Measurements from ENCODE around the gene TDRD7.
"Not testable (repeated sequence)": the region's sequence is repeated elsewhere in the genome, so short reads cannot be mapped to it uniquely, and the experiment has no call there.

TDRD7 gene

DNA sequence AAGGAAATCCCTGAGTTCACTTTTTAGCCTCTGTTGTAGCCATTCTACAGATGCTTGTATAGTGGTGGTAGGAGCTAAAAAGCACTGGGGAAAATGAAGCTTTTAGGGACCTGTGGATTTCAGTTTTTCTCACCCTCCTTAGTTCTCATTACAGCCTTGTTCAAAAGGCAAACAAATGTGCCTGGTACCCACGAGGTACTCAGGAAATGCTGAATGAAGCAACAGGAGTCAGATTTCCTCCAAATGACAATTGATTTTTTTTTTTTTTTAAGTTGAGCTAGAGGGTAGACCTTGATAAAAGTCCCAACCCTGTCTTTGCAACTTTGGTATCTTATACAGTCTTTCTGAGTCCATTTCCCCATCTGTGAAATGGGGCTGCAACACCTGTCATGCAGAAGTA lies 68.3 kb downstream of the TDRD7 start:
- FAIRE-seq: no peak

DNA sequence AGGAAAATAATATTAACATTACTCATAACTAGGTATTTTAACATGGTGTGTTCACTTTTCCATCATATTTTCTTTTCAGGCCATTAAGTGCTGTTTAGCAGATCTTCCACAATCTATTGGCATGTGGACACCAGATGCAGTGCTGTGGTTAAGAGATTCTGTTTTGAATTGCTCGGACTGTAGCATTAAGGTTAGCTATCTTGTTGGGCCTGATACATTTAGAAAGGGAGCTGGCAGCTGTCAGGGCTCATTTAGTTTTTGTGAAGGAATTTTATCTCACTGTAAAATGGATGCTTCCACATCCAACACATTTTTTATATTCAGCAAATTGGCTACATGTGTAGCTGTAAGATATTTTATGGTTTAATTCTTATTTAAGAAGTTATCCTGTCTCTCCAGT lies 68.9 kb downstream of the TDRD7 start:
- FAIRE-seq: peak; percentile 26

DNA sequence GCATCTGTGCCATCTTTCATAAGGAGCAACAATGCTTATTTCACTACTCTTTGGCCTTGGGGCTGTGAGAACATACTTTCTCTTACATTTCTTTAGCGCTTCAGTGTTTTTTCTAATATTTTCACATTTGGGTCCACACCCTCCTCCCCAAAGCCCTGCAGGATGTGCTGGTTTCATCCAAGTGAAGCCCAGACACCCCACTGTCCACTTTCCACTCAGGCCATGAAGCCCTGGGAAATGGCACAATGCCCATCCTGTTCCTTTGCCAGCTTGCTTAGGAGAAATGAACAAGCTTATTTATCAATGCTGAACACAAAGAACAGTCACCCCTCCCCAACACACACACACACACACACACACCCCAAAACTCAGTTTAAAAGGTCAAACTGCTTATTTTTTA lies 72.2 kb downstream of the TDRD7 start:
- FAIRE-seq: no peak

DNA sequence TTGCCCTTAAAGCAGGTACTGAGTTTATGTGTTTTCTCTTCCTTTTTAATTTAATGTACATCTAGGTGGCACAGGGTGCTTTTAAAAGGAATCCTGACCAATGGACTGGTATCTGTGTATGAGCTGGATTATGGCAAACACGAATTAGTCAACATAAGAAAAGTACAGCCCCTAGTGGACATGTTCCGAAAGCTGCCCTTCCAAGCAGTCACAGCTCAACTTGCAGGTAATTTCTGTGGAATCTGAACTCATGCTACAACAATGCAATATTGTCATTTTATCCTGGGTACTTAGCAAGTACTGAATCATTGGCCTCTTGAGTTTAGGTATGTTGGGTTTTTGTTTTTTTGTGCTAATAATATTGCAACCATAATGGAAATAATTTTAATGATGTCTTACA lies 75.2 kb downstream of the TDRD7 start:
- no peak for FAIRE-seq

DNA sequence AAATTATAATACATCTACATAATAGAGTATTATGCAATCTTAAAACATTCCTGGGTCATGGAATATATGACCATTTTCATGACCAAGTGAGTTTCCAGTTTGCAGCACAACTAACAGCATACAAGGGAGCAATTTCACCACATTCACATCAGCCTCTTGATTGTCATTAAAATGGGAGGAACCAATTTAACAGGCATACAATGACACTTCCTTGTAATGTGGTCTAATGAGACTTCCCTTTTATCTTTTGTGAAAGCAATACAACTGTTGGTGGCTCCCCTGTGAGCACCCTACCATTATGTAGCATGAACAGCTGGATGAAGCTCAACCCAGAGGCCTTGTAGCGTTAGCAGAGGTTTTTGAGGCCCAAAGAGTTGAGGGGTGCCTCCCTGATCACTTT lies 76.0 kb downstream of the TDRD7 start:
- FAIRE-seq: no peak

DNA sequence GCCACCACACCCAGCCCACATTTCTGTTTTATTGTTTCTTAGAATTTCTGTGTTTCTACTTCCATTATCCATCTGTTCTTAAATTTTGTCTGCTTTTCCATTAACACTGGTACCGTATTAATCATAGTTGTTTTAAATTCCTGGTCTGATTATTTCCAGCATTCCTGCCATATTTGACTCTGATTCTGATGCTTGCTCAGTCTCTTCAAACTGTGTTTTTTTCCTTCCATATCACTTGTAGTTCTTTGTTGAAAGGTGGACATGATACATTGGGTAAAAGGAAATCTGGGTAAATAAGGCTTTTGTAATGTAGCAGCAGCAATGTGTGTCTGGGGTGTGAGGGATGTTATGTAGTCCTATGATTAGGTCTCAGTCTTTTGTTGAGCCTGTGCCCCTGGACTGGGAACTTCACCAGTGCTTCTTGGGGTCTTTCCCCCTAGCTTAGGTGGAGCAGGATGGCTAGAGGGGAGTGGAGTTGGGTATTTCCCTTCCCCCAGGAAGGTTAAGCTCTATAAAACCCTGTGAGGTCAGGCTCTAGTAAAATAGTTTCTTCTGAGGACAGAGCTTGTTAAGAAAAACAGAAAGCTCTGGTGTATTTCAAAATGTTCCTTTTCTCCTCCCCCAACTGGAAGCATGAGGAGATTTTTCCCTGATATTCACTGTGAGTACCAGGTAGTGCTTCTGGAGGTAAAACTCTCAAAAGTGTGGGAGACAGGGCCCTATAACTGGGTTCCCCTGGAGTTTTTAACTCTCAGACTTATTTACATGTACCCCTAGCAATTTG lies 79.5 kb downstream of the TDRD7 start:
- FAIRE-seq: no peak

DNA sequence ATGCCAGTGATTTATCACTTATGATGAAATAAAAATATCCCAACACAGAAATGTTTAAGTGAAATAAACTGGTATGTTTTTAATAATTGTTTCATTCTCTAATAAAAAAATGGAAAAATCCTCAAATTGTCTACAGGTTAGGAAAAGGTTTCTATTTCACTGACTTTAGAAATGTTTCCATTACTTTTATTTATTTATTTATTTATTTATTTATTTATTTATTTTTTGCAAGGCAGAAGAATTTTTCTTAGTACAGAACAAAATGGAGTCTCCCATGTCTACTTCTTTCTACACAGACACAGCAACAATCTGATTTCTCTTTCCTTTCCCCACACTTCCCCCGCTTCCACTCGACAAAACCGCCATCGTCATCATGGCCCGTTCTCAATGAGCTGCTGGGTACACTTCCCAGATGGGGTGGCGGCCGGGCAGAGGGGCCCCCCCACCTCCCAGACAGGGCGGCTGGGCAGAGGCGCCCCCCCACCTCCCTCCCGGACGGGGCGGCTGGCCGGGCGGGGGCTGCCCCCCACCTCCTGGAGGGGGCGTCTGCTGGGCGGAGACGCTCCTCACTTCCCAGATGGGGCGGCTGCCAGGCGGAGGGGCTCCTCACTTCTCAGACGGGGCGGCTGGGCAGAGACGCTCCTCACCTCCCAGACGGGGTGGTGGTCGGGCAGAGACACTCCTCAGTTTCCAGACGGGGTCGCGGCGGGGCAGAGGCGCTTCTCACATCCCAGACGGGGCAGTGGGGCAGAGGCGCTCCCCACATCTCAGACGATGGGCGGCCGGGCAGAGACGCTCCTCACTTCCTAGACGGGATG lies 85.9 kb downstream of the TDRD7 start:
- FAIRE-seq: not testable (repeated sequence)

DNA sequence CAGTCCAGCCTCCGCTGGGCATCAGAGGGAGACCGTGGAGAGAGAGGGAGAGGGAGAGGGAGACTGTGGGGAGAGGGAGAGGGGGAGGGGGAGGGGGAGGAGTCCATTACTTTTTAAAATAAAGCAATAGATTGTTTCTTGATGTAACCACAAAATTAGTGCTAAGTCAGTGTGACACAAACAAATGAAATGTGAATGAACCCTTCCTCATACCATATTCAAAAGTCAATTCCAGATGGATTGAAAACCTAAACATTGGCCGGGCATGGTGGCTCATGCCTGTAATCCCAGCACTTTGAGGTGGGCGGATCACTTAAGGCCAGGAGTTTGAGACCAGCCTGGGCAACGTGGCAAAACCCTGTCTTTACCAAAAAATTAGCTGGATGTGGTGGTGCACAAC lies 87.0 kb downstream of the TDRD7 start:
- FAIRE-seq: not testable (repeated sequence)

DNA sequence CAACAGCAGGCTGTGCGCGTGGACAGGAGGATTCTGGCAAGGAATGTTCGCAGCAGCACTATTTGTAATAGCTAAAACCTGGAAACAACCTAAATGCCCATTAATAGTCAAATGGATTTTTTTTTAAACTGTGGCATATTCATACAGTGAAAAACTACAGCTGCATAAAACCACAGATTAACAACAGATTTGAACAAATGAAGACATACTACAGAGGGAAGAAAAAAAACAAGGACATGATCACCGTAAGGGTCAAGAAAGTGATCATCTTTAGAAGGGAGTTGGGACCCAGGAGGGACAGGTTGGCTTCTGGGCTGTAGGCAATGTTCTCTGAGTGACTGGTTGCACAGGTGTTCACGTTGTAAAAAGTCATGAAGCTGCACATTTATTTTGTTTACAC lies 88.4 kb downstream of the TDRD7 start:
- no peak for FAIRE-seq

DNA sequence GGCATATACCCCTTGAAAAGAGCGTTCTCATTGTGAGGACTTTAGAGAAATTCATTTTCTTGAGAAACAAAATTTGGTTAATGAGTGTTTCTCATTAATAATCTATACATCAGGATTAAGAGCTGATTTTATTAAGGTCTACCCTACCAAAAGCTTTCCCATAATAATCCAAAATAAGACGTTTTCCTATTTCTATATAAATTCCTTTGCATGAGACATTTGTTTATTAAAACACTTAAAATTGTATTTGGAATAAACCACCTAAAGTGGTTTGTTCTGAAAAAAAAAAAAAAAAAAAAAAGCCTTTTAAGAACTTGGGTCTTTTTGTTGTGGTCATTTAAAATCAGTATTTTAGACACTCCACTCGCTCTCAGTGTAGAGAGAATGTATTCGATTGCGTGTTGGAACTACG lies 88.9 kb downstream of the TDRD7 start:
- FAIRE-seq: peak; percentile 35

DNA sequence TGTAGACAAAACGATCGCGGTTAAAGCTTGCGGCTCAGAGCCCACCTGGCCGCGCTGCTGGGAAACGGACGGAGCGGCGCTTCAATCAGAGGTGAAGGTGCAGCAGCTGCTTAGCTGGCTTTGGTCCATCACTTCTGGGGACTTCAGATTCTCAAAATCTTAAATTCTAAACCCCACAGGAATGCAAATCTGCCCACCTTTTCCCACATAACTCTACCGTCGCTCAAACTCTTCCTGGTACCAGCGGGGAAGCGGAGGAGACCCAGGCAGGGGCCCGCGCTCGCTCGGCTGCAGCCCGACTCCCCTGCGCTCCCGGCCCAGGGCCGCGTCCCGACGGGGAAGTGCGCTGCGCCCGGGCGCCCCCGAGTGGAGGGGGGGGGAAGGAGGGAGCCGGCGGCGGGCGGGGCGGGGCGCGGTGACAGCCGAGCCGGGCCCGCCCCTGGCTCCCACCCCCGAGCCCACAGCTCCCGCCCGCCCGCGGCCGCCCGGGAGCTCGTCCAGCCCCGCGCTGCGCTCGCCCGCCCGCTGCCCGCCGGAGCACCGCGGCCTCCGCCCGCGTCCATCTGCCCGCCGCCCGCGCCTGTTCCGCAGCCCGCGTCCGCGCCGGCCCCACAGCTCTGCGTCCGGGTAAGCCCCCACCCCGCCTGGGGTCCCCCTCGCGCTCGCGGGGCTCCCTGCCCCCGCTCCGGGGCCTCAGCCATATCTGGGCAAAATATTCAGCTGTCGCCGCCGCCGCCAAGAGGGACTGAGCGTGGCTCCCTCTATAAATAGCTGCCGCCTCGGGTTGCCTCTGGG lies 89.5 kb downstream of the TDRD7 start, which contains the start of gene TMOD1:
TSS of gene TMOD1 (plus strand) at position 490 of the 795 bp plus-strand sequence. CDS start 22,523 bp downstream, outside the sequence.
- FAIRE-seq: no peak

DNA sequence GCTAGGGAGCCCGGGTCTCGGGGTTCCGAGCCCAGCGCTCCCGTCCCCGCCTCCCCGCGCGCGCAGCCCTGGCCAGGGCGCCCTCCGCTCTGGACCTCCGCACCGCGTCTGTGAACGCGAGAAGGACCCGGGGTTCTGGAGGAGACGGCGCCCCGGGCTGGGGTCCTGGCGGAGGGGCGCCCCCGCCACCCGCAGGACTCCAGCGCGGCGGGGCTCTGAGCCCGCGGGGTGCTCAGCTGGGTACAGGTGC lies 90.0 kb downstream of the TDRD7 start:
- FAIRE-seq: no peak

DNA sequence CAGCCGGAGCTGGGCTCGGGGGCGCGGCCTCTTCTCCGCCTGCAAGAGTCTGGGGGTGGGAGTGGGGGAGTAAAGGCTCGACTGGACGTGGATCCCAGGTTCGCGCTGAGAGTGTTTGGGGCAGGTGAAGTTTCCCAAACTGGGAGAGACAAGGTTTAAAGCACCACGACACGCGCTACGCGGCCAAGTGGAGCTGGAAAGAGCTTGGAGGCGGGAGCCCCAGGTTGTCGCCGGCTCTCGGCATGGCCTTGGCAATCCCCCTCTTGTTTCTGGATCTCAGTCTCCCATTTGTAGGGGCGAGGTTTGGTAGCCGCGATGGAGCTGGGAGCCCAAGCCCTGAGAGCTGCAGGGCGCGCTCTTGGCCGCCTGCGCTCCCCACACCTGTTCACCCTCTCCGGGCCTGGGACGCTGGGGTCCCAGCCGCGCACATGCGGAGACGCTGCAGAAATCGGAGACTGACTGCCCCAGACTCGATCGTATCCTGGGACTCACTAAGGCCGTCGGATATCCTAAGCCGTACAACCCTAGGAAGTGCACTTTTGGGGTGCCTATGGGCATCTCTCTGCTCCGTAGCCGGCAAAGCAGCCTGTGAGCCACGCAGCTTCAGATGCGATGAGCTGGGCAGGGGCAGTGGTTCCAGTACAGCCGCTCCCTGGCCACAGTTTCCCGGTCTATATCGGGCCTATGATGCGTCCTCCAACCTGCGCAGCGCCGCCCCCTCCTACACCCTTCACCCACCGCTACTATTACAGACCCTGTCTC lies 90.5 kb downstream of the TDRD7 start:
- FAIRE-seq: no peak

DNA sequence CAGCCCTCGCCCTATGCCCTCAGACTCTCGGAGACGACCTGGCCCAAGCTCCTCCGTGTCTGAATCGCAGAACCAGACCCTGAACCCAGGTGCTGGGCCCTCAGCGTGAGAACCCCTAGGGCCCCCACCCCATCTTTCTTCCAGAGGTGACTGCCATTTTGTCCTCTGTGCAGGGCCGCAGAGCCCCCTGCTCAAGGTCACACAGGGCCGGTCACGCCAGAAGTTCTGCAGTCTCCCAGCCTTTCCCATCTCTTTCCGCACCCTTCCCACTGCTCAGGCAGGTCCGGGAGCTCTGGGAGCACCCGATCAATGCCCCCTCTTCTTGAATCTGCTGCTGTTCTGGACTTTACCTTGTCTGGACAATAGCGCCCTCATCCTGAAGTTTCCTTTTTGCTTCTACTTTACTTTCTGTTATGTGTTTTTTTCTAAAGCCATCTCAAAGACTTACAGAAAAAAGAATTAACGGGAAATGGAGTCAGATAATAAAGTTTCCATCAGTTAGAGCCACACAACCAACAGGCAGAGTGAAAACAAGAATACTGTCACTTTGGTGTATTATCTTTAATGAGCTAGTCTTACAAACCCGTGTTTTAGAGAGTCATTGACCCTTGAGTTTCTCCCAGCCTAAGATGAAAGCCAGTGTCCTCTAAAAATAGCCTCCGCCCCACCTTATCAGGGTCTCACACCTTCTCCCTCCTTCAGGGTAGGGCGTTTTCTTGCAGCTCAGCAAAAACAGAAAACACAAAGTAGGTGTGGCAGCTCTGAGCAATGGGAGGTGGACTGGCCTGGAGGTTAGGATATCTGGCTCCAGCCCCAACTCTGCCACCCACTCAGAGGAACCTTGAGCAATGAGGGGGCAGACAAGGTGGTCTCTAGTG lies 91.3 kb downstream of the TDRD7 start:
- FAIRE-seq: no peak

DNA sequence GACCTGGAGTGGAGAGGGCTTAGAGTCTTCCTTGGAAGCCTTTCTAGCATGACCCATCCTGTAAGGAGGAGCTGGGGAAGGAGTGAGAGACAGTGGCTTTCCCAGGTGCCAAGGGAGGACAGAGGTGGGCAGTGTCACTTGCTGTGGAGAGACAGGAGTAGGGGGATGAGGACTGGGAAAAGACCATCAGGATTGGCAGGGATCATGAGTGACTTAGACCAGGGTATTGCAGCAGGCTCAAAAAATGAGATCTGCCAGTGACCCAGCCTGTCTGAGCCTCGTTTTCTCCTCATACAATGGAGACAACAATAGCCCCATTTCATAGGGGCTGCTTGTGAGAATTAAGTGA lies 91.9 kb downstream of the TDRD7 start:
- FAIRE-seq: no peak

DNA sequence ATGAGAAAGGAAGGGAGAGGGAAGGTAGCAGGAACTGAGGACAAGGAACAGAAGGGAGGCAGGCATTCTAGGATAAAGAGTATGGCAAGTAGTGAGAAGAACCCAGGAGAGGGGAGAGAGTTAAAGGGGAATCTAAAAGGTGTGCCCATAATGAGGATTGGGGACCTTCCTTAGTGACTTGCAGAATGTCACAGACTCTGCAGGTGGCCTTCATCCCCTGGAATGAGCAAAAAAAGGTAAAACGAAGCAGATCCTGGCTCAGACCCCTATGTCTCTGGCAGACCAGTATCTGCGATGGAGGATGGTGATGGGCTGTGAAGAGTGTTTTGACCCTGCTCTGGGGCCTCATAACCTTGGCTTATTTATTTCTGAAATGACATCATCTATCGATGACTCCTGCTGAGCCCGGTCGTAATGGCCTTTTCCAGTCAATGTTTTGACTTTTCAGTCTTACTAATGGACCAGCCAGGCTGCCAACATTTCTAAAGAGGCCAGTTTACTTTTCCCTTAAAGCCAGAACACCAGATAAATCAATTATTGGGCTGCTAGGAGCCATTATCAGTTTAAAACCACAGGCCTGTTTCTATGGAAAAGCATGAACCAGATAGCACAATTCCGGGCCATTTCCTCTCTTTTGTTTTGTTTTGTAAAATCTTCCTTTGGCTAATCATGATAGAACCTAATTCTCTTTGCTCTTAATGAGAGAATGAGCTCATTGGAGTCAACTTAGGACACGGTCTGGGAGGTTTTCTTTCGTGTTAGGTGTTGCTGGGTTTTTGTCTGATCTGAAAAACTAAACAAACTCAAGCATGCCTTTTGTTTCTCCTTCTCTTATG lies 92.7 kb downstream of the TDRD7 start:
- no peak for FAIRE-seq

DNA sequence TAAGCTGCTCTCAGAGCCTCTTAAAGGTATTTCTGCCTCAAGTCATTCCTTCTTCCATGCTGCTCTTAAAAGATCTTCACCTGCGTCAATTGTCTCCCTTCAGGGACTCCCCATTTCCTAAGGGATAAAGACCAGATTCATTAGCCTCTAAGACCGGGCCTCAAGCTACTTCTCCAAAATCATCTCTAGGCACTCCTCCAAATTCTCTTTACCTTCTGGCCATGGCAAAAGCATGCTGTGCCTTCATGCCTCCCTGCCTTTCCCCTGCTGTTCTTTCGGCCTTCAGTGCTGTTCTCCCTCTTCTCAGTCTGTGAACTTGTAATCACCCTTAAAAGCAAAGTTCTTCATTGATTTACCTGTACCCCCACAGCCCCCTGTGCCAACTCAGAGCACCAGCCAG lies 93.9 kb downstream of the TDRD7 start:
- FAIRE-seq: no peak

DNA sequence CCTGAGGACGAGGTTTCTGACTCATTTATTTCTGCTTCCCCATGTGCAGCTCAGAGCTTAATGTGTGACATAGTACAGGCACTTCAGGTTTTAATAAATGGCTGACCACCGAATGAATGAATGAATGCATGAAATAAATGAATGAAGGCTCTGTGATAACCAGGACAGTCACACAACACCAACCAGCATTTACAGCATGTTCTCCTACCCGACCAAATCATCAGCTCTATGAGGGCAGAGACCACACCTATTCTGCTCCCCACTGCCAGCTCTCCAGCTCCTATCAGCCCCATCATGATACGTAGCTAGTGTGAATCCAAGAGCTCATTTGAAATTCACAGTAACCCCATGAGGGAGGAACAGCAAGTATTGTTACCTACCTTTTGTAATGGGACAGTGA lies 94.4 kb downstream of the TDRD7 start:
- FAIRE-seq: no peak

DNA sequence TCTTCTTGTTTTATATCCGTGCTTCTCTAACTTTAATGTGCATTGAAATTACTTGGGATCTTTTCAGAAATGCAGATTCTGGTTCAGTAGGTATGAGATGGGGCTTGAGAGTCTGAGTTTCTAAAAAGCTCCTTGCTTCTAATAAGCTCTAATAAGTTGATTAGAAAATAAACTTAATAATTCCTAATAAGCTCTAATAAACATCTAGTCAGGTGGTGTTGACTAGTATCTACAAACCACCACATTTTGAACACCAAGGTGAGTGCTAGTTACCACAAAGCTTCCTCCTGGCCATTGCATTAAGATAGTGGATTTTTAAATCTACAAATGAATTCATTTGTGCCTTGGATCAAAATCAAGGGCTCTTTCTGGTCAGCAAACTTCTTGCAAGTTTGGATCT lies 94.9 kb downstream of the TDRD7 start:
- no peak for FAIRE-seq

DNA sequence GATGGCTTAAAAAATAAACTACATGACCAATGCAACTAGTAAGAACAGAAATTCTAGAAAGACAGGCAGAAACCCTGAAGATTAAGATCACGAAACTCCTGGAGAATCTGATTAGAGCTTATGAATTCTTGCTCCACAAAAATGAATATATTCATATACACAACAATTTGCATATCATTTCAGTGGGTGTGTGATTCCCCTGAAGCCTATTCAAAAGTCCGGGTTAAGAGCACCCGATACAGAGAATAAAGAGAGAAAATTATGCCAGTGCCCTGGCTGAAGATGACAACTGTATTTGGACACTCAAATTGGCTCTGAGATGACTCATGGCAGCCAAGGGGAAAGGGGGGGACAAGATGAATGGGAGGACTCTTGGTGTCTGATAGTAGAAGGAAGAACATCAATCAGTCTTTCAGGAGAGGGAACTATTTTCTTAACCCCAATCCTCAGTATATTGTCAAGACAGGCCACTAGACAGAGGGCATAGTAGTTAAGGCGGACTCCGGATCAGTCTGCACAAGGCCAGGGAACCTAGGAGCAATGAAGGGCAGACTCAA lies 95.6 kb downstream of the TDRD7 start:
- FAIRE-seq: no peak

DNA sequence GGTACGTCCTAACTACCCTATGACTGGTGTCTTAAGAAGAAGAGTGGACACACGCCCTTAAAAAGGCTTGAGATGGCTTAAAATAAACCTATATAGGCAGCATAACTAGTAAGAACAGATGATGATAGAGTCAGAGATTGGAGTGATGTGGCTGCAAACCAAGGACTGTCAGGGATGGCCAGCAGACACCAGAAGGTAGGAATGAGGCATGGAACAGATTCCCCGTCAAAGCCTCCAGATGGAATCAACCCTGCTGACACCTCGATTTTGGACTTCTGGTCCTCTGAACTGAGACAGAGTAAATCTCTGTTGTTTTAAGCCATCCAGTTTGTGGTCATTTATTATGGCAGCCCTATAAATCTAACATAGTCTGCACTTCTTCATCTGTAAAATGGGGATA lies 97.0 kb downstream of the TDRD7 start:
- FAIRE-seq: no peak
